ENCODE data around the gene MVB12B.

GRCh38 chr9:126439402-126439765 is 112.8 kb downstream of the MVB12B start:
- TF ChIP-seq POLR2A (IDR thresholded peaks at IDR 0.05) (no peak), CTCF (IDR thresholded peaks at IDR 0.05) (no peak)
